Immature natural killer cell (primary cell): ENCODE measurements around the gene C10orf90. TPM values are rescaled to one million over a fixed set of nuclear protein-coding genes. Genes with fewer than 3 reads are reported as not detected.

Experiments
- DNase-seq, 3 donors: peaks; one replicate each; pipeline ENCODE4 v3.0.0; 2022; ENCODE audit warnings: mixed read lengths in 1 of 3
- H3K27ac Mint-ChIP-seq, 6 donors: one replicate each; pipeline ENCODE4 v1.8.0; 2020; ENCODE audit warnings: mixed read lengths in 6 of 6, mild to moderate bottlenecking in 5 of 6, inconsistent platforms in 4 of 6, moderate library complexity in 3 of 6
- H3K27me3 Mint-ChIP-seq, 3 donors: one replicate each; pipeline ENCODE4 v1.8.0; 2020 to 2021; ENCODE audit warnings: low read depth in 3 of 3, mild to moderate bottlenecking in 3 of 3, mixed read lengths in 3 of 3, moderate library complexity in 3 of 3, inconsistent platforms in 1 of 3
- H3K36me3 Mint-ChIP-seq, 3 donors: one replicate each; pipeline ENCODE4 v1.8.0; 2020; ENCODE audit warnings: mixed read lengths in 3 of 3, inconsistent platforms in 2 of 3, mild to moderate bottlenecking in 2 of 3
- H3K4me1 Mint-ChIP-seq, 2 donors: one replicate each; pipeline ENCODE4 v1.8.0; 2020; ENCODE audit warnings: inconsistent platforms in 2 of 2, mild to moderate bottlenecking in 2 of 2, mixed read lengths in 2 of 2, moderate library complexity in 1 of 2
- H3K4me3 Mint-ChIP-seq, 5 donors: one replicate each; pipeline ENCODE4 v1.8.0; 2020; ENCODE audit warnings: mild to moderate bottlenecking in 5 of 5, mixed read lengths in 5 of 5, inconsistent platforms in 3 of 5, moderate library complexity in 3 of 5
- H3K9me3 Mint-ChIP-seq, 6 donors: one replicate each; pipeline ENCODE4 v1.8.0; 2020; ENCODE audit warnings: mild to moderate bottlenecking in 6 of 6, mixed read lengths in 6 of 6, inconsistent platforms in 4 of 6, moderate library complexity in 3 of 6
- polyA plus RNA-seq, 3 donors: library from polyadenylated mRNA; unstranded; fragments of 300-500 nt; fragmentation: Illumina TruSeq; gene quantifications; one replicate each; pipeline ENCODE4 v1.2.3, GENCODE V29; 2021

The C10orf90 gene
- polyA plus RNA-seq = not detected

GRCh38 chr10:126670056-126670894 is at the start of gene C10orf90:
TSS of gene C10orf90 (minus strand) at chr10:126670693. CDS start at chr10:126670480, 213 bp downstream.
- Mint-ChIP-seq H3K4me3 (no peak within 1 kb of the TSS), H3K4me1 (peaks cover 3 to 5% of the 10 kb centered on the region in 2 donors), H3K9me3 (peaks cover 0 to 5% (median 0%) of the 10 kb centered on the region in 6 donors), H3K36me3 (no peaks in the 10 kb centered on the region), H3K27ac (no peak within 1 kb of the TSS), H3K27me3 (peaks cover 2 to 3% (median 3%) of the 10 kb centered on the region in 3 donors)
- DNase-seq = no peak

GRCh38 chr10:126716366-126716765 is 45.9 kb upstream of the C10orf90 start:
- Mint-ChIP-seq H3K27me3 (peaks cover 4 to 13% (median 5%) of the 10 kb centered on the region in 3 donors), H3K9me3 (peaks cover 0 to 1% (median 0%) of the 10 kb centered on the region in 6 donors), H3K27ac (no peak overlapping the region), H3K36me3 (peaks cover 0 to 1% (median 0%) of the 10 kb centered on the region in 3 donors), H3K4me3 (no peak overlapping the region), H3K4me1 (peaks cover 6 to 9% of the 10 kb centered on the region in 2 donors)
- no peak for DNase-seq

GRCh38 chr10:126713594-126713993 is 43.1 kb upstream of the C10orf90 start:
- no peaks in the 10 kb centered on the region for H3K36me3 Mint-ChIP-seq
- H3K4me3 Mint-ChIP-seq = no peak overlapping the region
- peaks cover 6 to 9% of the 10 kb centered on the region in 2 donors for H3K4me1 Mint-ChIP-seq
- no peaks in the 10 kb centered on the region for H3K9me3 Mint-ChIP-seq
- no peak overlapping the region for H3K27ac Mint-ChIP-seq
- DNase-seq = no peak
- peaks cover 3 to 15% (median 6%) of the 10 kb centered on the region in 3 donors for H3K27me3 Mint-ChIP-seq

- Mint-ChIP-seq H3K27ac (no peak overlapping the region), H3K4me1 (peaks cover 6 to 9% of the 10 kb centered on the region in 2 donors), H3K4me3 (no peak overlapping the region), H3K27me3 (peaks cover 0 to 17% (median 6%) of the 10 kb centered on the region in 3 donors), H3K36me3 (no peaks in the 10 kb centered on the region), H3K9me3 (no peaks in the 10 kb centered on the region)
- no peak for DNase-seq
These were observed 42.2 kb upstream of the C10orf90 start for GRCh38 chr10:126712681-126713080.

- no peaks in the 10 kb centered on the region for H3K36me3 Mint-ChIP-seq
These were observed 35.6 kb upstream of the C10orf90 start for GRCh38 chr10:126705951-126706565.

GRCh38 chr10:126705131-126705530 is 34.6 kb upstream of the C10orf90 start:
- no peak overlapping the region for H3K27ac Mint-ChIP-seq
- no peaks in the 10 kb centered on the region for H3K36me3 Mint-ChIP-seq
- H3K4me3 Mint-ChIP-seq = no peak overlapping the region

More at GRCh38 chr10:126705951-126706565, 35.6 kb upstream of the C10orf90 start:
- peaks cover 0 to 7% (median 3%) of the 10 kb centered on the region in 3 donors for H3K27me3 Mint-ChIP-seq
- no peak for DNase-seq
- no peak overlapping the region for H3K4me3 Mint-ChIP-seq
- H3K27ac Mint-ChIP-seq = no peak overlapping the region
- no peaks in the 10 kb centered on the region for H3K9me3 Mint-ChIP-seq
- no peaks in the 10 kb centered on the region for H3K4me1 Mint-ChIP-seq

GRCh38 chr10:126704649-126705048 is 34.2 kb upstream of the C10orf90 start:
- Mint-ChIP-seq H3K4me1 (no peaks in the 10 kb centered on the region), H3K4me3 (no peak overlapping the region), H3K27me3 (peaks cover 0 to 7% (median 3%) of the 10 kb centered on the region in 3 donors), H3K9me3 (no peaks in the 10 kb centered on the region), H3K27ac (no peak overlapping the region), H3K36me3 (no peaks in the 10 kb centered on the region)
- DNase-seq = no peak

More at GRCh38 chr10:126705131-126705530, 34.6 kb upstream of the C10orf90 start:
- Mint-ChIP-seq H3K27me3 (peaks cover 0 to 7% (median 3%) of the 10 kb centered on the region in 3 donors), H3K4me1 (no peaks in the 10 kb centered on the region), H3K9me3 (no peaks in the 10 kb centered on the region)
- no peak for DNase-seq

- Mint-ChIP-seq H3K36me3 (no peaks in the 10 kb centered on the region), H3K9me3 (no peaks in the 10 kb centered on the region), H3K27ac (no peak overlapping the region), H3K4me1 (no peaks in the 10 kb centered on the region), H3K4me3 (no peak overlapping the region), H3K27me3 (peaks cover 0 to 5% (median 1%) of the 10 kb centered on the region in 3 donors)
- DNase-seq = no peak
These were observed 31.7 kb upstream of the C10orf90 start for GRCh38 chr10:126702181-126702580.

- Mint-ChIP-seq H3K27ac (no peak overlapping the region), H3K9me3 (no peaks in the 10 kb centered on the region), H3K36me3 (no peaks in the 10 kb centered on the region), H3K4me3 (no peak overlapping the region), H3K4me1 (no peaks in the 10 kb centered on the region), H3K27me3 (peaks cover 0 to 5% (median 1%) of the 10 kb centered on the region in 3 donors)
- no peak for DNase-seq
These were observed 31.0 kb upstream of the C10orf90 start for GRCh38 chr10:126701526-126701925.

- DNase-seq = no peak
- H3K27ac Mint-ChIP-seq = no peak overlapping the region
- H3K9me3 Mint-ChIP-seq = no peaks in the 10 kb centered on the region
- no peaks in the 10 kb centered on the region for H3K36me3 Mint-ChIP-seq
- H3K4me3 Mint-ChIP-seq = no peak overlapping the region
- H3K27me3 Mint-ChIP-seq = peaks cover 3 to 5% (median 3%) of the 10 kb centered on the region in 3 donors
- no peaks in the 10 kb centered on the region for H3K4me1 Mint-ChIP-seq
These were observed 26.2 kb upstream of the C10orf90 start for GRCh38 chr10:126696684-126697083.

GRCh38 chr10:126691456-126691855 is 21.0 kb upstream of the C10orf90 start:
- Mint-ChIP-seq H3K4me3 (no peak overlapping the region), H3K4me1 (no peaks in the 10 kb centered on the region), H3K27me3 (peaks cover 0 to 3% (median 2%) of the 10 kb centered on the region in 3 donors), H3K36me3 (no peaks in the 10 kb centered on the region), H3K9me3 (peaks cover 0 to 2% (median 0%) of the 10 kb centered on the region in 6 donors), H3K27ac (no peak overlapping the region)
- DNase-seq = no peak

GRCh38 chr10:126690534-126690933 is 20.0 kb upstream of the C10orf90 start:
- Mint-ChIP-seq H3K4me3 (no peak overlapping the region), H3K4me1 (no peaks in the 10 kb centered on the region), H3K36me3 (no peaks in the 10 kb centered on the region), H3K9me3 (peaks cover 0 to 2% (median 0%) of the 10 kb centered on the region in 6 donors), H3K27ac (no peak overlapping the region), H3K27me3 (peaks cover 2 to 3% (median 3%) of the 10 kb centered on the region in 3 donors)
- DNase-seq = no peak

- H3K27me3 Mint-ChIP-seq = peaks cover 2 to 3% (median 3%) of the 10 kb centered on the region in 3 donors
- no peak overlapping the region for H3K4me3 Mint-ChIP-seq
- no peaks in the 10 kb centered on the region for H3K36me3 Mint-ChIP-seq
These were observed 19.0 kb upstream of the C10orf90 start for GRCh38 chr10:126689461-126689994.

GRCh38 chr10:126687121-126687606 is 16.7 kb upstream of the C10orf90 start:
- no peak overlapping the region for H3K27ac Mint-ChIP-seq
- peaks cover 0 to 2% (median 0%) of the 10 kb centered on the region in 6 donors for H3K9me3 Mint-ChIP-seq
- no peak for DNase-seq
- no peak overlapping the region for H3K4me3 Mint-ChIP-seq
- H3K36me3 Mint-ChIP-seq = no peaks in the 10 kb centered on the region
- no peaks in the 10 kb centered on the region for H3K4me1 Mint-ChIP-seq
- H3K27me3 Mint-ChIP-seq = peaks cover 0 to 3% (median 2%) of the 10 kb centered on the region in 3 donors

More at GRCh38 chr10:126689461-126689994, 19.0 kb upstream of the C10orf90 start:
- no peaks in the 10 kb centered on the region for H3K4me1 Mint-ChIP-seq
- H3K27ac Mint-ChIP-seq = no peak overlapping the region
- no peak for DNase-seq
- peaks cover 0 to 2% (median 0%) of the 10 kb centered on the region in 6 donors for H3K9me3 Mint-ChIP-seq
